Adrenal gland (tissue), 12 donors: Measurements from ENCODE around the gene ARFGEF3. TPM values are rescaled to one million over a fixed set of nuclear protein-coding genes. Genes with fewer than 3 reads are reported as not detected.

ENCODE experiments used
- DNase-seq, 7 donors: peaks; one replicate each; pipeline ENCODE4 v3.0.0-alpha.2; 2019 to 2020
- H3K27ac ChIP-seq, 5 donors: fragments of 200-600 bp; sonication (generic) in 4 of 5; 1 replicate in 3 of 5; 2 replicates in 2 of 5; pipeline versions ENCODE4 v1.5.1 to v1.8.0; 2016 to 2020; ENCODE audit warnings: mild to moderate bottlenecking in 1 of 5
- H3K27me3 ChIP-seq: fragments of 200-600 bp; 2 replicates; pipeline ENCODE4 v1.8.0; 2021
- H3K36me3 ChIP-seq, 2 donors: fragments of 200-600 bp; replicated peaks in 1 of 2; 1 replicate in 1 of 2; 2 replicates in 1 of 2; pipeline versions ENCODE4 v1.5.1 to v1.8.0; 2018 to 2022
- H3K4me1 ChIP-seq, 2 donors: fragments of 200-600 bp; replicated peaks in 1 of 2; 1 replicate in 1 of 2; 2 replicates in 1 of 2; pipeline versions ENCODE4 v1.5.1 to v1.8.0; 2018 to 2021
- H3K4me3 ChIP-seq, 4 donors: fragments of 200-600 bp; sonication (generic) in 3 of 4; one replicate each; pipeline ENCODE4 v1.5.1; 2016 to 2018
- H3K9me3 ChIP-seq, 3 donors: fragments of 200-600 bp; sonication (generic) in 1 of 3; replicated peaks in 1 of 3; 1 replicate in 2 of 3; 2 replicates in 1 of 3; pipeline versions ENCODE4 v1.5.1 to v1.8.0; 2016 to 2021
- CTCF ChIP-seq, 6 experiments: fragments of 450-650 bp in 4 of 6; fragments of 200-600 bp in 2 of 6; sonication (generic) in 1 of 6; IDR thresholded peaks; 1 replicate in 5 of 6; 2 replicates in 1 of 6; pipeline versions ENCODE4 v1.5.1 to v1.8.0; 2016 to 2021; ENCODE audit warnings: antibody characterized with exemption in 6 of 6, mild to moderate bottlenecking in 2 of 6, moderate library complexity in 1 of 6
- POLR2A ChIP-seq, 2 donors: fragments of 450-650 bp; IDR thresholded peaks; one replicate each; pipeline ENCODE4 v1.6.1; 2017; ENCODE audit warnings: antibody characterized with exemption in 2 of 2, mild to moderate bottlenecking in 2 of 2, moderate library complexity in 1 of 2
- WGBS, 4 donors: extraction: QIAGEN DNeasy Blood & Tissue Kit in 2 of 4; methylation state at CpG; one replicate each; pipeline versions ENCODE4 v1.1.5 to v1.1.7; 2013 to 2017; 5-methylcytosine and 5-hydroxymethylcytosine counted together
- intact Hi-C, 2 donors: fragments of 100-400 bp; cut with DNase I; formaldehyde crosslinking; loops; one replicate each; pipeline versions ENCODE4 v1.14.1 to v1.15.0; 2022 to 2023
- polyA plus RNA-seq, 3 donors: library from polyadenylated mRNA; stranded (reverse); fragments of 200-250 nt in 2 of 3; fragments of 350-450 nt in 1 of 3; fragmentation: Illumina TruSeq in 1 of 3; extraction: RNeasy Lipid Tissue Mini Kit (QIAGEN cat#74804) in 1 of 3; gene quantifications; one replicate each; pipeline ENCODE4 v1.2.3, GENCODE V29; 2013 to 2014
- total RNA-seq, 9 donors: library from RNA; depleted of rRNA in 4 of 9; stranded (reverse); fragments of >200 nt in 4 of 9; fragments of 120-200 nt in 1 of 9; fragmentation: NEBNext Ultra II Directional in 1 of 9; extraction: Animal tissue kit (Norgen Biotek cat#: 25700) in 1 of 9; gene quantifications; one replicate each; pipeline versions ENCODE4 v1.1.0 to v1.2.4, GENCODE V29; 2013 to 2023
- donor health status: healthy with polysubstance abuse.
- donor health status: Bipolar disorder and iron deficiency.
- donor health status: DM: yes; HTN: yes; CAD: no.
- donor health status: DM: no; HTN: no; CAD: no.
- donor health status: DM: no; HTN: no; CAD: no.
- donor health status: DM: yes; HTN: yes; CAD: no.

Gene ARFGEF3
- total and polyA plus RNA-seq, 12 donors = 0.06 to 10.9 (median 0.91) TPM; not detected in 1

GRCh38 chr6:138157986-138158638 is 3.6 kb upstream of the ARFGEF3 start:
- TF ChIP-seq CTCF (IDR thresholded peaks at IDR 0.05) = no peak
- Histone ChIP-seq H3K36me3 (no peaks in the 10 kb centered on the region), H3K9me3 (no peaks in the 10 kb centered on the region), H3K27ac (peak overlapping the region in 1 of 5 donors; percentile 1), H3K4me1 (peaks cover 5 to 9% of the 10 kb centered on the region in 2 donors), H3K27me3 (peaks cover 39% of the 10 kb centered on the region), H3K4me3 (no peak overlapping the region)
- intact Hi-C loops = no loop called here
- WGBS, 4 donors = 38 to 47% (median 40%) methylated on average over 4 of the region's 4 CpGs
- DNase-seq = peak in 1 of 7 donors; percentile 72

DNA sequence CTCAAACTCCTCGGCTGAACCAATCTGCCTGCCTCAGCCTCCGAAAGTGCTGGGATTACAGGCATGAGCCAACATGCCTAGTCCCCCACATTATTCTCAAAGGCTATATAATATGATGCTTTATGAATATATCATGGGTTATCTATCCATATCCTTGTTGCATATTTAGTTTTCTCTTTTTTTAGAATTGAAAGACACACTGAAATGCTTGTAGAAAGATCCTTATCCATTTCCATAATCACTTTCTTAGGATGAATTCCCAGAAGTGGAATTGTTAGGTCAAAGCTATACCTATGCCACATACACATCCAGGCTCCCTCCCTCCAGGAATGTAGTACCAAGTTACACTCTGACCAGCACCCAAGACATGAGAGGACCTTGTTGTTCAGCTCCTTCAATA is 2.5 kb upstream of the ARFGEF3 start:
- Histone ChIP-seq H3K4me1 (peaks cover 5 to 9% of the 10 kb centered on the region in 2 donors), H3K36me3 (no peaks in the 10 kb centered on the region), H3K9me3 (no peaks in the 10 kb centered on the region), H3K27me3 (peaks cover 46% of the 10 kb centered on the region), H3K4me3 (no peak overlapping the region), H3K27ac (no peak overlapping the region)
- 76 to 92% (median 90%) methylated on average over 2 of the region's 2 CpGs for WGBS, 4 donors
- DNase-seq = no peak
- TF ChIP-seq CTCF (IDR thresholded peaks at IDR 0.05) (no peak), POLR2A (IDR thresholded peaks at IDR 0.05) (no peak)
- intact Hi-C loops = no loop called here

DNA sequence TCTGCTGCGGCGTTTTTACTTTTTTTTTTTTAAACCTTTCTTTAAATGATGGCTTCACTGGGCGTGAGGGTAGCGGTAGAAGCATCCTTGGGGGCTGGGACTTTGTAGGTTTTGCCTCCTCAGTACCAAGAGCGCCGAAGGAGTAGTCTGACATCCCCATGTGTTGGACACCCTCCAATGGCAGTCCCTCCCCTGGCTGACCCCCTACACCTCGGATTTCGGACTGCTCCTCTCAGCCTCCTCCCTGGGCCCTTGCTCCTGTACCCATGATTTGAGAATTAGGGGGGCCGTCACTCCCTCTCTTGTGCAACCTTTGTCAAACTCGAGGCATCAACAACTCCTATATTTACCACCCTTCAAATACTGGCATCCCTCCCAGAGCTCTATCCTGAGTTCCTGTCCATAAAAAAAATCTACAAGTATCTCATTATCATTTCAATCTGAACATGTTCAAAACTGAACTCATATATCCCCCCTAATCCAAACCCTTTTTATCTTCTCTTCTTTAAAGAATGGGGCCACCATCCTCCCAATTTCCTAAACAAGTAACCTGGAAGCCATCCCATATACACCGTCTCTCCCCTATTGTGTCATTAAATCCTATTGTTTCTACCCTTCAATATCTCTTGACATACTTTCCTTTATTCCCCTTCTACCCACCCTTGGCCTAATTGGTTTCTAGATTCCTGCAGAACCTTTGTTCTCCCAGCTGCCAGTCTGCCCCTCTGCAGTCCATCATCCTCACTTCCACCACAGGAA is 1.2 kb upstream of the ARFGEF3 start:
- peak overlapping the region in 1 of 4 donors; percentile 68 for H3K4me3 ChIP-seq
- peaks cover 5 to 9% of the 10 kb centered on the region in 2 donors for H3K4me1 ChIP-seq
- 74 to 82% (median 77%) methylated on average over 11 of the region's 11 CpGs for WGBS, 4 donors
- H3K27me3 ChIP-seq = peaks cover 42% of the 10 kb centered on the region
- DNase-seq = no peak
- no peaks in the 10 kb centered on the region for H3K9me3 ChIP-seq
- H3K27ac ChIP-seq = peak overlapping the region in 1 of 5 donors; percentile 80
- intact Hi-C loops = no loop called here
- H3K36me3 ChIP-seq = no peaks in the 10 kb centered on the region
- no peak for TF ChIP-seq CTCF (IDR thresholded peaks at IDR 0.05)
- TF ChIP-seq POLR2A (IDR thresholded peaks at IDR 0.05) = no peak

DNA sequence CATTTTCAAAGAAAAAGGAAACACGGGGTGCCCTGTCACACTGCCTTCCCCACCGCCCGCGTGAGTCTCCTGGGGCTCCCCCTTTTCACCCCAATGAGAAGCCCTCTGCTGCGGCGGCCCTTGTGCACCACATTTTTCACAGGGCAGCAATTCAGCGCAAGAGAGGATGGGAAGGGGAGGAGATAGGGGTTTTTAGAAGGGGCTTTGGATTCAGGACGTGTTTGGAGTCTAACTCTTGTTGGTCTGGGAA is 726 bp upstream of the ARFGEF3 start:
- no peaks in the 10 kb centered on the region for H3K9me3 ChIP-seq

More for the DNA sequence above, 726 bp upstream of the ARFGEF3 start:
- H3K4me3 ChIP-seq = peak overlapping the region in 1 of 4 donors; percentile 68
- no peaks in the 10 kb centered on the region for H3K36me3 ChIP-seq
- no peak for DNase-seq
- intact Hi-C loops = no loop called here
- H3K27me3 ChIP-seq = peaks cover 39% of the 10 kb centered on the region
- no peak for TF ChIP-seq POLR2A (IDR thresholded peaks at IDR 0.05)
- no peak for TF ChIP-seq CTCF (IDR thresholded peaks at IDR 0.05)
- 12 to 23% (median 21%) methylated on average over 7 to 8 of the region's 8 CpGs for WGBS, 4 donors
- peak overlapping the region in 1 of 5 donors; percentile 80 for H3K27ac ChIP-seq
- peaks cover 5 to 9% of the 10 kb centered on the region in 2 donors for H3K4me1 ChIP-seq
